ENCODE measurements around the gene MIOS.

MIOS gene

DNA sequence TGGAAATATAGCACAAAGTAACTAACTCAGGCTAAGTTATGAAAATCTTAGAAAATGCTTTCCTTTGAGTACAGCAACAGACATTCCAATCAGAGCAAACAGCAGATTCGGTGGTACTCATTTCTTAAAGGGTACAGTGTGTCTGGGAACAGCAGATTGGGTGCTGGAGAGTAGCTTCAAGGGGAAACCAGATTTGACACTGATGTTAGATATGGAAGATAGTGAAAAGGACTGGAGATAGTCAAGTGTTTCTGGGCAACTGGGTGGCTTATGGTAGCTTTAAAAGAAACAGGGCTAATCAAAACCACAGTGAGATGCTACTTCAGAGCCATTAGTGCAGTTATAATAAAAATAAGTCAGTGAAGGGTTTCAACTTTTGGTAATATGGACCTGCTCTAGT is 61.8 kb downstream of the MIOS start:
- TF ChIP-seq PAX5 (IDR thresholded peaks at IDR 0.05; ENCODE audit: insufficient read depth, low read length, severe bottlenecking): no peak
- no peak for TF ChIP-seq POU2F2 (IDR thresholded peaks at IDR 0.05; ENCODE audit: low read depth, low read length)
- TF ChIP-seq POLR2AphosphoS5 (IDR thresholded peaks at IDR 0.05; ENCODE audit: low read depth, low read length): no peak
- no peak for TF ChIP-seq POLR2A (IDR thresholded peaks at IDR 0.05; ENCODE audit: low read depth, low read length)
- no peak for TF ChIP-seq TAF1 (IDR thresholded peaks at IDR 0.05; ENCODE audit: low read depth, low read length)
- TF ChIP-seq SPI1 (IDR thresholded peaks at IDR 0.05; ENCODE audit: low read depth, low read length): no peak
- no peak for FAIRE-seq

DNA sequence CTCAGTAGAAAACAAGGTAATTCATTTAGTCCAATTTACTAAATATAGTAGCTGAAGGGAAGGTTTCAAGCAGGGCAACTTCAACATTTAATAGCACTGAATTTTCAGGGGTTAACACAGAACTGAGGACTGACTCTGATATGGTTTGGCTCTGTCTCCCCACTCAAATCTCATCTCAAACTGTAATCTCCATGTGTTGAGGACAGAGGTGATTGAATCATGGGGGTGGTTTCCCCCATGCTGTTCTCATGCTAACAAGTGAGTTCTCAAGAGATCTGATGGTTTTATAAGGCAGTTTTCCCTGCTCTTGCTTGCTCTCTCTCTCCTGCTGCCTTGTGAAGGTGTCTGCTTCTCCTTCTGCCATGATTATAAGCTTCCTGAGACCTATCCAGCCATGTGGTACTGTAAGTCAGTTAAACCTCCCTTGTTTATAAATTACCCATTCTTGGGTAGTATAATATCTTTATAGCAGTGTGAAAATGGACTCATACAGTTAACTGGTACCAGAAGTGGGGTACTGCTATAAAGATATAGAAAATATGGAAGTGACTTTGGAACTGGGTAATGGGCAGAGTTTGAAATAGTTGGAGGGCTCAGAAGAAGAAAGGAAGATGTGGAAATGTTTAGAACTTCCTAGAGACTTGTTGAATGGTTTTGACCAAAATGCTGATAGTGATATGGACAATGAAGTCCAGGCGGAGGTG is 64.1 kb downstream of the MIOS start:
- no peak for FAIRE-seq
- DNase-seq (ENCODE audit: insufficient read length, low spot score): no peak
- TF ChIP-seq TAF1 (IDR thresholded peaks at IDR 0.05; ENCODE audit: low read depth, low read length): no peak
- no peak for TF ChIP-seq PAX5 (IDR thresholded peaks at IDR 0.05; ENCODE audit: insufficient read depth, low read length, severe bottlenecking)
- TF ChIP-seq POU2F2 (IDR thresholded peaks at IDR 0.05; ENCODE audit: low read depth, low read length): no peak
- no peak for TF ChIP-seq POLR2AphosphoS5 (IDR thresholded peaks at IDR 0.05; ENCODE audit: low read depth, low read length)
- TF ChIP-seq POLR2A (IDR thresholded peaks at IDR 0.05; ENCODE audit: low read depth, low read length): no peak
- no peak for TF ChIP-seq SPI1 (IDR thresholded peaks at IDR 0.05; ENCODE audit: low read depth, low read length)

More for the DNA sequence above, 61.8 kb downstream of the MIOS start:
- no peak for DNase-seq (ENCODE audit: insufficient read length, low spot score)

DNA sequence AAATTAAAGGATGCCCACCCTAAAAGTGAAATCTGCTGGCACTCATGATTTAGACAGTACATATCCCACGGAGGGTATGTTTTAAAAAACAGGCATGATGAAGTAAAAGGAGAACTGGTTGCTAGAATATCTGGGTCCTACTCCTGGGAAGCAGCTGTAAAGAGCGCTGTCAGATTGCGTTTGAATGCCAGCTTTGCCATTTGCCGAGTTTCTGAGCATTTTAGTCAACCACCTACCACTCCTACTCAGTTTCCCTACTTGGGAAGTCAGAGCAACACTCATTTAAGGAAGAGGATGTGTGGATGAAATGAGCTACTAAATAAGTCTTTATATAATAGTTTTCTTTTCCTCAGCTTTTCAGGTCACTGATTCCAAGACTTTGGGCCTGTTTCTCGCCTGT is 72.7 kb downstream of the MIOS start:
- DNase-seq (ENCODE audit: insufficient read length, low spot score): no peak
- FAIRE-seq: no peak
- TF ChIP-seq TAF1 (IDR thresholded peaks at IDR 0.05; ENCODE audit: low read depth, low read length) (no peak), POLR2A (IDR thresholded peaks at IDR 0.05; ENCODE audit: low read depth, low read length) (no peak), SPI1 (IDR thresholded peaks at IDR 0.05; ENCODE audit: low read depth, low read length) (no peak), POLR2AphosphoS5 (IDR thresholded peaks at IDR 0.05; ENCODE audit: low read depth, low read length) (no peak), POU2F2 (IDR thresholded peaks at IDR 0.05; ENCODE audit: low read depth, low read length) (no peak), PAX5 (IDR thresholded peaks at IDR 0.05; ENCODE audit: insufficient read depth, low read length, severe bottlenecking) (no peak)

DNA sequence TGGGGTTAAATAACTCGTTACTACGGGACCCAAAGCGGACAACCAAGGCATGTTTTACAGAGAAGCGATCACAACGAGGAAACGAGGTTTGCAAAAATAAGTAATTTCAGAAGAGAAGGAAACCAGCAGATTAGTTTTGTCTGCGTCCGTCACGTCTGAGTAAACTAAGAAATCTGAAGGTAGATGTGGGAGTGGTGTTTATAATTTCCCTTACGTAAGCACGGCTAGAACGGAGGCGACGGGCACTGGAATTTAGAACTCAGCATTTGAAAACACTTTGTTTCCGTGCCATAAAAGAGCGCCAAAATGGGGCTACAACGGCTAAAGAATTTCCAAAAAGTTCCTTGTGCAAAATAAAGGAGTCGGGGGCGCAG is 73.2 kb downstream of the MIOS start:
- no peak for FAIRE-seq
- DNase-seq (ENCODE audit: insufficient read length, low spot score): no peak
- TF ChIP-seq TAF1 (IDR thresholded peaks at IDR 0.05; ENCODE audit: low read depth, low read length) (no peak), POLR2A (IDR thresholded peaks at IDR 0.05; ENCODE audit: low read depth, low read length) (no peak), PAX5 (IDR thresholded peaks at IDR 0.05; ENCODE audit: insufficient read depth, low read length, severe bottlenecking) (no peak), POU2F2 (IDR thresholded peaks at IDR 0.05; ENCODE audit: low read depth, low read length) (no peak), POLR2AphosphoS5 (IDR thresholded peaks at IDR 0.05; ENCODE audit: low read depth, low read length) (no peak), SPI1 (IDR thresholded peaks at IDR 0.05; ENCODE audit: low read depth, low read length) (no peak)

DNA sequence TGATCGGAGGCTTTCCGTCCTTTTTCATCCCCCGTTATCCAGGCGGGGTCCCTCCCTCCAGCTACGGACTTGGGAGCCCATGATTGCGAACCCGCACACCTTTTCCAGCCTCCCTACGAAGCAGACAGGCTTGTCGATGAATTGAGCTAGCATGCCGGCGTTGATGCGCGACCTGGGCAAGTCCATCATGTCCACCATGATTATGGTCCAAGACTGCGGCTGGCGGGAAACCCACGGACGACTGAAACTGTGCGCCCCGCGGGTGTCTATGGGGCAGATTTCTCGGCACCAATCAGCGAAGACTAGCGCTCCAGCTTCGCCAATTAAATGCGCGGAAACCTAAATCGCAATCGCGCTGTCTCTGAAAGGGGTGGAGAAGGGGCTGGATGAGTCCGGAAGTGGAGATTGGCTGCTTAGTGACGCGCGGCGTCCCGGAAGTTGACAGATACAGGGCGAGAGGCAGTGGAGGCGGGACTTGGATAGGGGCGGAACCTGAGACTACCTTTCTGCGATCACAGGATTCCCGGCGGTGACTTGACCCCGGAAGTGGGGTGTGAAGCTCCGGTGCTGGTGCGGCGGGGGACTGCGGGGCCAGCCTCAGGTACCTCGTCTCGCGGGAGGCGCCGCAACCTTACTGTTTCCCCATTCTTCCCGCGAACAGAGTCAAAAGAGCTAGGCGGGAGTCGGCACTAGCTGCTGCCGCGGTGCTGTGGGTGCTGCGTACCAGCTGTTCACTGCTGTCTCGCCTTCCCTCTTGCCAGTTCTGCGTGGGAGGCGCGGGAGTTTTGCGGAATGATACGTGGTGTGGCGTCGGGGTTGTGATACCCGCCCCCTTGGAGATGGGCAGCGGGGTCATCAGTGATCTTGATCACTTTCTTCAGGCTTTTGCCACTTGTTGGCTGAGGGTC is 73.8 kb downstream of the MIOS start, which contains the start of gene UMAD1:
UMAD1 (plus strand) TSS at position 532 of the 908 bp plus-strand sequence. CDS start 32,620 bp downstream, outside the sequence.
- TF ChIP-seq POLR2AphosphoS5 (IDR thresholded peaks at IDR 0.05; ENCODE audit: low read depth, low read length) (peak; percentile 86), TAF1 (IDR thresholded peaks at IDR 0.05; ENCODE audit: low read depth, low read length) (peak; percentile 93), POLR2A (IDR thresholded peaks at IDR 0.05; ENCODE audit: low read depth, low read length) (peak; percentile 83), SPI1 (IDR thresholded peaks at IDR 0.05; ENCODE audit: low read depth, low read length) (no peak), POU2F2 (IDR thresholded peaks at IDR 0.05; ENCODE audit: low read depth, low read length) (peak; percentile 67; the same call in 1 of the 2 replicates), PAX5 (IDR thresholded peaks at IDR 0.05; ENCODE audit: insufficient read depth, low read length, severe bottlenecking) (no peak)
- FAIRE-seq (peak; percentile 99), DNase-seq (ENCODE audit: insufficient read length, low spot score) (peak; percentile 64)

DNA sequence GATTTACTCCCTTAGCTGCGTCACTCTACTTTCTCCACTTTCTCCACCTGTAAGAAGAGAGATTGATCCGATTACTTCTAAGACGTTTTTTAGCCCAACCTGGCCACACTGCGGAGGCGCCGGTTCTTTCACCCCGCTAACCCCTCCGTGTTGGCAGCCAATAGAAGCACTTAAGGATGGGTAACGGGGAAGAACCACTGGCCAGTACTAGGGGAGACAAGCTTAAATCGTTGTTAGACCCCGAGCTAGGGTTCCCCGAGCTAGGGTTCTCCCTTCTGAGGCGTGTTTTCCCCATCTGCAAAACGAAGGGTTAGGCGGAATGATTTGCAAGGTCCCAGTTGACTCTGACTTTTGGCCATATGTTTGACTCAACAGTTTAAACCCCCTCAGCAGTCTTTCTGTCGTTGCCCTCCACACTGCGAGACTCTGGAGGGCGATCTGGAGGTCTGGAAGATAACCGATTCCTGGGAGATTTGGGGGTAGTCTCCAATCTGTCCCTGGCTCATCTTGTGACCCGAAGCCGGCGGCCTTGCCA is 74.5 kb downstream of the MIOS start:
- DNase-seq (ENCODE audit: insufficient read length, low spot score) (peak; percentile 16), FAIRE-seq (peak; percentile 50)
- TF ChIP-seq POLR2AphosphoS5 (IDR thresholded peaks at IDR 0.05; ENCODE audit: low read depth, low read length) (no peak), POU2F2 (IDR thresholded peaks at IDR 0.05; ENCODE audit: low read depth, low read length) (no peak)

DNA sequence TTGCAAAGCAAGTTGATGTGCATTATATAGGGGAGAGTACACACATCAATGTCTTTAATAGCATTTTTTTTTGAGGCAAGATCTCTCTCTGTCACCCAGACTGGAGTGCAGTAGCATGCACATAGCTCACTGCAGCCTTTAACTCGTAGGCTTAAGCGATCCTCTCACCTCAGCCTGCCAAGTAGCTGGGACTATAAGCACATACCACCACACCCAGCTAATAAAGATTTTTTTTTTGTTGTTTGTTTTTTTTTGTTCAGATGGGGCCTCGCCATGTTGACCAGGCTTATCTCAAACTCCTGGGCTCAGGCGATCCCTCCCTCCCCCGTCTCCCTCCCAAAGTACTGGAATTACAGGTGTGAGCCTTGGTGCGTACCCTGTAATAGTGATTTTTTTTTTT is 75.4 kb downstream of the MIOS start:
- DNase-seq (ENCODE audit: insufficient read length, low spot score): no peak
- FAIRE-seq: no peak
- no peak for TF ChIP-seq TAF1 (IDR thresholded peaks at IDR 0.05; ENCODE audit: low read depth, low read length)
- no peak for TF ChIP-seq POU2F2 (IDR thresholded peaks at IDR 0.05; ENCODE audit: low read depth, low read length)
- no peak for TF ChIP-seq SPI1 (IDR thresholded peaks at IDR 0.05; ENCODE audit: low read depth, low read length)
- TF ChIP-seq PAX5 (IDR thresholded peaks at IDR 0.05; ENCODE audit: insufficient read depth, low read length, severe bottlenecking): no peak
- TF ChIP-seq POLR2A (IDR thresholded peaks at IDR 0.05; ENCODE audit: low read depth, low read length): no peak
- TF ChIP-seq POLR2AphosphoS5 (IDR thresholded peaks at IDR 0.05; ENCODE audit: low read depth, low read length): no peak

DNA sequence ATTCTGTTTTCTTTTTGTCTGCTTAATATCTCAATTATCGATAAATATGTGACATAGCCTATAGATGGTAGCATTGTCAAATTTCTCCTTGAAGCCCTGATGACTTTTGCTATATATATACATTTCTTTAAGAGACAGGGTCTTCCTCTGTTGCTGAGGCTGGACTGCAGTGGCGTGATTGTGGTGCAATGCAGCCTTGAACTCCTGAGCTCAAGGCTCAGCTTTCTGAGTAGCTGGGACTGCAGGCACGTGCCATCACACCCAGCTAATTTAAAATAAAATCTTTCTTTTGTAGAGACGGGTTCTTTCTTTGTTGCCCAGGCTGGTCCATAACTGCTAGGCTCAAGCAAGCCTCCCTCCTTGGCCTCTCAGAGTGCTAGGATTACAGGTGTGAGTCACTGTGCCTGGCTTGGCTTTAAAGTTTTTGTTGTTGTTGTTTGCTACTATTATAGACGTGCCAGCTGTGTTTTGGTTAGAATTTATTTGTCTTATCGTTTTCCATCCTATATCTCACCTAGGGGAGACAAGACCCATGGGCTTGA is 80.9 kb downstream of the MIOS start:
- TF ChIP-seq TAF1 (IDR thresholded peaks at IDR 0.05; ENCODE audit: low read depth, low read length) (no peak), POU2F2 (IDR thresholded peaks at IDR 0.05; ENCODE audit: low read depth, low read length) (no peak), POLR2AphosphoS5 (IDR thresholded peaks at IDR 0.05; ENCODE audit: low read depth, low read length) (no peak), SPI1 (IDR thresholded peaks at IDR 0.05; ENCODE audit: low read depth, low read length) (no peak), POLR2A (IDR thresholded peaks at IDR 0.05; ENCODE audit: low read depth, low read length) (no peak), PAX5 (IDR thresholded peaks at IDR 0.05; ENCODE audit: insufficient read depth, low read length, severe bottlenecking) (no peak)
- FAIRE-seq (no peak), DNase-seq (ENCODE audit: insufficient read length, low spot score) (no peak)
